Nephron (organoid): ENCODE measurements around the gene PADI3.
A peak's percentile ranks its signal among the peaks of the same experiment; 100 is the strongest.
"Not testable (repeated sequence)": the region's sequence is repeated elsewhere in the genome, so short reads cannot be mapped to it uniquely, and the experiment has no call there.

ENCODE experiments used
- H3K27ac Mint-ChIP-seq, 3 experiments: 2 replicates each; pipeline ENCODE4 v1.8.0; 2020; ENCODE audit warnings: mixed read lengths in 3 of 3, mild to moderate bottlenecking in 2 of 3, moderate library complexity in 1 of 3
- H3K27me3 Mint-ChIP-seq: 2 replicates; pipeline ENCODE4 v1.8.0; 2021; ENCODE audit warnings: low read depth, mild to moderate bottlenecking, moderate library complexity, mixed read lengths
- H3K36me3 Mint-ChIP-seq: 2 replicates; pipeline ENCODE4 v1.8.0; 2020; ENCODE audit warnings: low read depth, mixed read lengths
- H3K4me1 Mint-ChIP-seq: 2 replicates; pipeline ENCODE4 v1.8.0; 2020; ENCODE audit warnings: mixed read lengths
- H3K4me3 Mint-ChIP-seq, 3 experiments: 2 replicates each; pipeline ENCODE4 v1.8.0; 2020; ENCODE audit warnings: mild to moderate bottlenecking in 3 of 3, mixed read lengths in 3 of 3, moderate library complexity in 2 of 3
- H3K9me3 Mint-ChIP-seq: 2 replicates; pipeline ENCODE4 v1.8.0; 2020; ENCODE audit warnings: mixed read lengths
- CTCF ChIP-seq, 3 experiments: fragments of 200-600 bp; sonication (generic); IDR thresholded peaks; one replicate each; pipeline ENCODE4 v1.5.0; 2021; ENCODE audit warnings: antibody characterized with exemption in 3 of 3; ENCODE audit not compliant: unreplicated experiment in 3 of 3

The PADI3 gene

GRCh38 chr1:17237561-17237903 is 11.4 kb upstream of the PADI3 start:
- Mint-ChIP-seq H3K36me3 (no peaks in the 10 kb centered on the region), H3K27ac (no peak overlapping the region), H3K9me3 (no peaks in the 10 kb centered on the region), H3K4me1 (peaks cover 10% of the 10 kb centered on the region), H3K4me3 (no peak overlapping the region), H3K27me3 (peaks cover 47% of the 10 kb centered on the region)
- no peak for TF ChIP-seq CTCF (IDR thresholded peaks at IDR 0.05; ENCODE audit: unreplicated experiment in 3 of 3)

GRCh38 chr1:17239420-17239819 is 9.5 kb upstream of the PADI3 start:
- no peak for TF ChIP-seq CTCF (IDR thresholded peaks at IDR 0.05; ENCODE audit: unreplicated experiment in 3 of 3)
- Mint-ChIP-seq H3K9me3 (no peaks in the 10 kb centered on the region), H3K36me3 (no peaks in the 10 kb centered on the region), H3K4me1 (peaks cover 9% of the 10 kb centered on the region), H3K27ac (peak overlapping the region in 1 of 3 experiments; percentile 31), H3K4me3 (peak overlapping the region in 1 of 3 experiments; percentile 38), H3K27me3 (peaks cover 62% of the 10 kb centered on the region)

- not testable (repeated sequence) for H3K27ac Mint-ChIP-seq, H3K9me3 Mint-ChIP-seq, H3K36me3 Mint-ChIP-seq
- H3K4me3 Mint-ChIP-seq = peak overlapping the region; percentile 28 to 55 (median 38)
- H3K27me3 Mint-ChIP-seq = peaks cover 61% of the 10 kb centered on the region
- peaks cover 24% of the 10 kb centered on the region for H3K4me1 Mint-ChIP-seq
These were observed 7.7 kb upstream of the PADI3 start for GRCh38 chr1:17241011-17241779.

- Mint-ChIP-seq H3K27me3 (peaks cover 65% of the 10 kb centered on the region), H3K4me1 (peaks cover 24% of the 10 kb centered on the region)
- not testable (repeated sequence) for H3K4me3 Mint-ChIP-seq, H3K36me3 Mint-ChIP-seq, H3K9me3 Mint-ChIP-seq, H3K27ac Mint-ChIP-seq
These were observed 7.2 kb upstream of the PADI3 start for GRCh38 chr1:17241780-17242074.

GRCh38 chr1:17243274-17243673 is 5.6 kb upstream of the PADI3 start:
- no peaks in the 10 kb centered on the region for H3K9me3 Mint-ChIP-seq
- peaks cover 24% of the 10 kb centered on the region for H3K4me1 Mint-ChIP-seq
- H3K36me3 Mint-ChIP-seq = no peaks in the 10 kb centered on the region
- H3K4me3 Mint-ChIP-seq = no peak overlapping the region
- H3K27ac Mint-ChIP-seq = no peak overlapping the region
- no peak for TF ChIP-seq CTCF (IDR thresholded peaks at IDR 0.05; ENCODE audit: unreplicated experiment in 3 of 3)
- peaks cover 60% of the 10 kb centered on the region for H3K27me3 Mint-ChIP-seq

GRCh38 chr1:17244821-17245740 is 3.8 kb upstream of the PADI3 start:
- Mint-ChIP-seq H3K36me3 (no peaks in the 10 kb centered on the region), H3K27ac (peak overlapping the region in 2 of 3 experiments; percentile 33 to 70), H3K27me3 (peaks cover 54% of the 10 kb centered on the region), H3K4me3 (no peak overlapping the region), H3K9me3 (no peaks in the 10 kb centered on the region), H3K4me1 (peaks cover 19% of the 10 kb centered on the region)
- TF ChIP-seq CTCF (IDR thresholded peaks at IDR 0.05; ENCODE audit: unreplicated experiment in 3 of 3) = no peak
